SK-N-SH treated with all-trans-retinoic acid at 6 μM for 48 hours (cell line): Measurements from ENCODE around the gene PRPF4.

Experiments
- ATAC-seq: fragments of 200-7000 bp; cut with Tn5 transposase; 3 replicates; pipeline ENCODE4 v1.9.1; 2020; ENCODE audit warnings: mild to moderate bottlenecking, moderate library complexity
- ARNTL ChIP-seq: fragments of 450-650 bp; formaldehyde crosslinking; IDR thresholded peaks from 2 replicates; pipeline ENCODE4 v1.5.0; 2020; ENCODE audit warnings: low read depth, mild to moderate bottlenecking, moderate library complexity, borderline replicate concordance
- BACH2 ChIP-seq: fragments of 250-450 bp; sonication (Bioruptor Pico); IDR thresholded peaks from 2 replicates; pipeline ENCODE4 v1.9.0; 2021; ENCODE audit warnings: mild to moderate bottlenecking, borderline replicate concordance
- CSDC2 ChIP-seq: fragments of 250-450 bp; sonication (Bioruptor Pico); IDR thresholded peaks from 2 replicates; pipeline ENCODE4 v1.5.0; 2020; ENCODE audit warnings: mild to moderate bottlenecking, moderate library complexity
- ESRRG ChIP-seq: fragments of 250-450 bp; sonication (Bioruptor Pico); IDR thresholded peaks from 2 replicates; pipeline ENCODE4 v1.6.1; 2021; ENCODE audit warnings: mild to moderate bottlenecking
- PPARA ChIP-seq: fragments of 250-450 bp; sonication (Bioruptor Pico); IDR thresholded peaks from 2 replicates; pipeline ENCODE4 v1.5.0; 2020; ENCODE audit warnings: mild to moderate bottlenecking, borderline replicate concordance
- SNAI2 ChIP-seq: fragments of 250-450 bp; sonication (Bioruptor Pico); IDR thresholded peaks from 2 replicates; pipeline ENCODE4 v1.5.0; 2020; ENCODE audit warnings: mild to moderate bottlenecking, moderate library complexity
- TCF4 ChIP-seq: fragments of 250-450 bp; sonication (Bioruptor Pico); IDR thresholded peaks from 2 replicates; pipeline ENCODE4 v1.8.0; 2021; ENCODE audit warnings: mild to moderate bottlenecking, moderate library complexity, borderline replicate concordance
- TOX ChIP-seq: fragments of 250-450 bp; sonication (Bioruptor Pico); IDR thresholded peaks from 2 replicates; pipeline ENCODE4 v1.8.0; 2021; ENCODE audit warnings: mild to moderate bottlenecking, moderate library complexity, borderline replicate concordance
- ZFP3 ChIP-seq: fragments of 250-450 bp; sonication (Bioruptor Pico); IDR thresholded peaks from 2 replicates; pipeline ENCODE4 v1.5.0; 2020; ENCODE audit warnings: mild to moderate bottlenecking, moderate library complexity
- ZNF565 ChIP-seq: fragments of 450-650 bp; formaldehyde crosslinking; conservative IDR thresholded peaks from 2 replicates; pipeline ENCODE4 v1.5.0; 2020; ENCODE audit warnings: low read depth, mild to moderate bottlenecking, moderate library complexity
- ZNF70 ChIP-seq: fragments of 450-650 bp; formaldehyde crosslinking; IDR thresholded peaks from 2 replicates; pipeline ENCODE4 v1.5.0; 2020; ENCODE audit warnings: mild to moderate bottlenecking, moderate library complexity
- ZNF8 ChIP-seq: fragments of 450-650 bp; formaldehyde crosslinking; IDR thresholded peaks from 2 replicates; pipeline ENCODE4 v1.5.0; 2020; ENCODE audit warnings: mild to moderate bottlenecking, moderate library complexity
- TF ChIP-seq, protein P1 (sequence below): fragments of 250-450 bp; sonication (Bioruptor Pico); IDR thresholded peaks from 2 replicates; pipeline ENCODE4 v1.5.0; 2020; ENCODE audit warnings: mild to moderate bottlenecking, moderate library complexity
- TF ChIP-seq, protein P2 (sequence below): fragments of 250-450 bp; sonication (Bioruptor Pico); IDR thresholded peaks from 2 replicates; pipeline ENCODE4 v1.5.1; 2021; ENCODE audit warnings: mild to moderate bottlenecking, moderate library complexity
- TF ChIP-seq, protein P3 (sequence below): fragments of 250-450 bp; sonication (Bioruptor Pico); IDR thresholded peaks from 2 replicates; pipeline ENCODE4 v1.5.1; 2020; ENCODE audit warnings: low read depth, mild to moderate bottlenecking, moderate library complexity

Gene PRPF4

DNA sequence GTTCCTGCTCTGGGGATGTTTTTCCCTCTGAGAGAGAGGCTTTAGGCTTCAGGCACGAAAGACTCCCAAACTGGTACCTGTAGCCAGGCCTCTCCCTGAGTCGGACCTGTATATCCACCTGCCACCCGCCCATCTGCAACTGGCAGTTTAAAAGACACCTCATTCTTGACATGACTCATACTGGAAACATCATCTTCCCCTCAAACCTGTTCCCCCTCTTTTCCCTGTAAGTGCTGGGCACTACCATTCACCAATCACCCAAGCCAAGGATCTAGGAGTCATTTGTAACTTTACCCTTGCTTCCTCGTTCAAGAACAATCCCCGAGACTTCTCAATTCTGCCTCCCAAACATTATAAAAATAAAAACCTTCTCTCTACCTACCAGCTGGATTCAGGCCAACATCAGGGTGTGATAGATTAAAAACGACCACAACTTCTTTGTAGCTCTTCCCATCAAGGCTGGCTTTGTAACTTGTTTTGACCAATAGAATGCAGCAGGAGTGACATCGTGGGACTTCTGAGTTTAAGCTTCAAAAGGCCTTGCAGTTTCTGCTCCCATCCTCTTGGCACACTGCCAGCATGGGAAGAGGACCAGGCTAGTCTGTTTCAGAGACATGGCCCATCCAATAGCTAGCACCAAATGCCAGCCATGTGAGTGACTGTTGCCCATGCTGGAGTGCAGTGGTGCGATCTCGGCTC is 66.4 kb downstream of the PRPF4 start:
- ATAC-seq: no peak
- no peak for TF ChIP-seq SNAI2
- TF ChIP-seq, protein P1, sequence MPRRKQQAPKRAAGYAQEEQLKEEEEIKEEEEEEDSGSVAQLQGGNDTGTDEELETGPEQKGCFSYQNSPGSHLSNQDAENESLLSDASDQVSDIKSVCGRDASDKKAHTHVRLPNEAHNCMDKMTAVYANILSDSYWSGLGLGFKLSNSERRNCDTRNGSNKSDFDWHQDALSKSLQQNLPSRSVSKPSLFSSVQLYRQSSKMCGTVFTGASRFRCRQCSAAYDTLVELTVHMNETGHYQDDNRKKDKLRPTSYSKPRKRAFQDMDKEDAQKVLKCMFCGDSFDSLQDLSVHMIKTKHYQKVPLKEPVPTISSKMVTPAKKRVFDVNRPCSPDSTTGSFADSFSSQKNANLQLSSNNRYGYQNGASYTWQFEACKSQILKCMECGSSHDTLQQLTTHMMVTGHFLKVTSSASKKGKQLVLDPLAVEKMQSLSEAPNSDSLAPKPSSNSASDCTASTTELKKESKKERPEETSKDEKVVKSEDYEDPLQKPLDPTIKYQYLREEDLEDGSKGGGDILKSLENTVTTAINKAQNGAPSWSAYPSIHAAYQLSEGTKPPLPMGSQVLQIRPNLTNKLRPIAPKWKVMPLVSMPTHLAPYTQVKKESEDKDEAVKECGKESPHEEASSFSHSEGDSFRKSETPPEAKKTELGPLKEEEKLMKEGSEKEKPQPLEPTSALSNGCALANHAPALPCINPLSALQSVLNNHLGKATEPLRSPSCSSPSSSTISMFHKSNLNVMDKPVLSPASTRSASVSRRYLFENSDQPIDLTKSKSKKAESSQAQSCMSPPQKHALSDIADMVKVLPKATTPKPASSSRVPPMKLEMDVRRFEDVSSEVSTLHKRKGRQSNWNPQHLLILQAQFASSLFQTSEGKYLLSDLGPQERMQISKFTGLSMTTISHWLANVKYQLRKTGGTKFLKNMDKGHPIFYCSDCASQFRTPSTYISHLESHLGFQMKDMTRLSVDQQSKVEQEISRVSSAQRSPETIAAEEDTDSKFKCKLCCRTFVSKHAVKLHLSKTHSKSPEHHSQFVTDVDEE (CRISPR knock-in tag): no peak
- TF ChIP-seq ARNTL (CRISPR knock-in tag): no peak
- TF ChIP-seq BACH2 (CRISPR knock-in tag): no peak
- TF ChIP-seq TCF4 (CRISPR knock-in tag): no peak
- TF ChIP-seq, protein P2, sequence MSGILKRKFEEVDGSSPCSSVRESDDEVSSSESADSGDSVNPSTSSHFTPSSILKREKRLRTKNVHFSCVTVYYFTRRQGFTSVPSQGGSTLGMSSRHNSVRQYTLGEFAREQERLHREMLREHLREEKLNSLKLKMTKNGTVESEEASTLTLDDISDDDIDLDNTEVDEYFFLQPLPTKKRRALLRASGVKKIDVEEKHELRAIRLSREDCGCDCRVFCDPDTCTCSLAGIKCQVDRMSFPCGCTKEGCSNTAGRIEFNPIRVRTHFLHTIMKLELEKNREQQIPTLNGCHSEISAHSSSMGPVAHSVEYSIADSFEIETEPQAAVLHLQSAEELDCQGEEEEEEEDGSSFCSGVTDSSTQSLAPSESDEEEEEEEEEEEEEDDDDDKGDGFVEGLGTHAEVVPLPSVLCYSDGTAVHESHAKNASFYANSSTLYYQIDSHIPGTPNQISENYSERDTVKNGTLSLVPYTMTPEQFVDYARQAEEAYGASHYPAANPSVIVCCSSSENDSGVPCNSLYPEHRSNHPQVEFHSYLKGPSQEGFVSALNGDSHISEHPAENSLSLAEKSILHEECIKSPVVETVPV: no peak
- no peak for TF ChIP-seq ZNF565 (CRISPR knock-in tag)
- TF ChIP-seq TOX: no peak
- no peak for TF ChIP-seq PPARA (CRISPR knock-in tag)
- TF ChIP-seq, protein P3, sequence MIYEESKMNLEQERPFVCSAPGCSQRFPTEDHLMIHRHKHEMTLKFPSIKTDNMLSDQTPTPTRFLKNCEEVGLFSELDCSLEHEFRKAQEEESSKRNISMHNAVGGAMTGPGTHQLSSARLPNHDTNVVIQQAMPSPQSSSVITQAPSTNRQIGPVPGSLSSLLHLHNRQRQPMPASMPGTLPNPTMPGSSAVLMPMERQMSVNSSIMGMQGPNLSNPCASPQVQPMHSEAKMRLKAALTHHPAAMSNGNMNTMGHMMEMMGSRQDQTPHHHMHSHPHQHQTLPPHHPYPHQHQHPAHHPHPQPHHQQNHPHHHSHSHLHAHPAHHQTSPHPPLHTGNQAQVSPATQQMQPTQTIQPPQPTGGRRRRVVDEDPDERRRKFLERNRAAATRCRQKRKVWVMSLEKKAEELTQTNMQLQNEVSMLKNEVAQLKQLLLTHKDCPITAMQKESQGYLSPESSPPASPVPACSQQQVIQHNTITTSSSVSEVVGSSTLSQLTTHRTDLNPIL: no peak
- no peak for TF ChIP-seq ZNF8
- no peak for TF ChIP-seq ESRRG
- TF ChIP-seq CSDC2 (CRISPR knock-in tag): no peak
- TF ChIP-seq ZNF70 (CRISPR knock-in tag): no peak
- no peak for TF ChIP-seq ZFP3
- TF ChIP-seq, all 23 proteins: peak for 0
